C1 segment of cervical spinal cord (tissue), 14 donors: ENCODE results near the gene PBX3.
"Not testable (repeated sequence)": the region's sequence is repeated elsewhere in the genome, so short reads cannot be mapped to it uniquely, and the experiment has no call there.

ENCODE experiments used
- DNase-seq, 14 donors: peaks; one replicate each; lab custom pipeline; 2025; lab: John Stamatoyannopoulos, UW

PBX3 gene

GRCh38 chr9:125822160-125822559 lies 75.0 kb downstream of the PBX3 start:
- no peak for DNase-seq

- no peak for DNase-seq
These were observed 75.7 kb downstream of the PBX3 start for GRCh38 chr9:125822902-125823301.

DNA sequence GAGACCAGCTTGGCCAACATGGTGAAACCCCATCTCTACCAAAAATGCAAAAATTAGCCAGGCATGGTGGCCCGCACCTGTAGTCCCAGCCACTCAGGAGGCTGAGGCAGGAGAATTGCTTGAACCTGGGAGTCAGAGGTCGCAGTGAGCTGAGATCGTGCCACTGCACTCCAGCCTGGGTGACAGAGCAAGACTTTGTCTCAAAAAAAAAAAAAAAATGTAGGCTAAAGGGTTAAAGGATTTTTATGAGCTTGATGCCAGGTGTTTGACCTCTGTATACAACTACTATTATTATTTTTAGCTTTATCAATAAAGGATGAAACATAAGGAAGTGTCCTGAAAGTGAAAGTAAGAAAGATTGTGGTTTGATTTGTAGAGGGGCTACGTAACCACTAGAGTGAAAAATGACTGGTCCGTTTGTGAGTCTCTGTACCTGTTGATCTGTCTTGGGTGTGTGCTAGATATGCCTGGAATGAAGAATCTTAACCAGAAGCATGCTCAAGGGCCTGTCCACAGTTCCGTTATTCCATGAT lies 76.8 kb downstream of the PBX3 start:
- not testable (repeated sequence) for DNase-seq

- DNase-seq = no peak
These were observed 78.6 kb downstream of the PBX3 start for GRCh38 chr9:125825762-125826161.

DNA sequence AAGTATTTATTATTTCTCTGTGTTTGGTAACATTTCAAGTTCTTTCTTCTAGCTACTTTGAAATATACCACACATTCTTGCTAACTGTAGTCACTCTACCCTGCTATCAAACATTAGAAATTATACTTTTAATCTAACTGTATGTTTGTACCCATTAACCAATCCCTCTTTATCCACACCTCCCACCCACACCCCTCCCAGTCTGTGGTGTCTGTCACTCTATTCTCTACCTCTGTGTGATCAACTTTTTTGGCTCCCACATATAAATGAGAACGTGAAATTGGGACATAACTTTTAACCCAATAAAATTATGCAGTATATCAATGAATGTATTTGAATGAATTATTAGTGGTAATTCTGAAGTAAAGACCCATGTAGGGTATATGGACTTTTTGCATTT lies 79.7 kb downstream of the PBX3 start:
- DNase-seq = no peak

GRCh38 chr9:125829743-125830142 lies 82.6 kb downstream of the PBX3 start:
- DNase-seq = peak in 1 of 14 donors; percentile 6

- no peak for DNase-seq
These were observed 83.9 kb downstream of the PBX3 start for GRCh38 chr9:125831054-125831453.

DNA sequence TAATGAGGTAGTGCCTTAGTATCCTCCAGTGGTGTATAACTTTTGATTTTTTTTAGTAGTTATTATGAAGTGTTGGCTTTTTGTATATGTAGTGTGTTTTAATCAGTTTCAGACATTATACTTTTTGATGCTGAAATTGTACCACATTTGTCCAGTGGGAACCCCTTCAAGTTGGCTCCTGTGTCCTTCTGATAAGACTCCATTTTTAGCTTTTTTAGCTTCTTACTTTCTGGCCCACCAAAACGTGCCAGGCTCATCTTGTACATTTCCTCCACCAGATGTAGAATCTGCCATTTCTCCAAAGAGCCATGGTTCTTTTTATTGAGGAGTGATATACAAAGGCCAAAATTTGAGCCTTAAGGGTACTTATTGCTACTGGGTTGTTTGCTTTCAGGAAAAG lies 84.4 kb downstream of the PBX3 start:
- DNase-seq = no peak

DNA sequence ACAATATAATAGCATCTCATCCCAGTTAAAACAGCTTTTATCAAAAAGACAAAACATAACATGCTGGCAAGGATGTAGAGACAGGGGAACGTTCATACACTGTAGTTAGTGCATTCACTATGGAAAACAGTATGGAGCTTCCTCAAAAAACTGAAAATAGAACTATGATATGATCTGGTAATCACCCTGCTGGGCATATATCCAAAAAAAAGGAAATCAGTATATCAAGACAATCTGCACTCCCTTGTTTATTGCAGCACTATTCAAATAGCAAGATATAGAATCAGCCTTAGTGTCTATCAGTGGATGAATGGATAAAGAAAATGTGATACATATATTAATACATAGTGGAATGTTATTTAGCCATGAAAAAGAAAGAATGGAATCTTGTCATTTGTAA lies 88.5 kb downstream of the PBX3 start:
- DNase-seq = no peak

- no peak for DNase-seq
These were observed 92.1 kb downstream of the PBX3 start for GRCh38 chr9:125839317-125839716.

- DNase-seq = no peak
These were observed 94.3 kb downstream of the PBX3 start for GRCh38 chr9:125841444-125841843.

DNA sequence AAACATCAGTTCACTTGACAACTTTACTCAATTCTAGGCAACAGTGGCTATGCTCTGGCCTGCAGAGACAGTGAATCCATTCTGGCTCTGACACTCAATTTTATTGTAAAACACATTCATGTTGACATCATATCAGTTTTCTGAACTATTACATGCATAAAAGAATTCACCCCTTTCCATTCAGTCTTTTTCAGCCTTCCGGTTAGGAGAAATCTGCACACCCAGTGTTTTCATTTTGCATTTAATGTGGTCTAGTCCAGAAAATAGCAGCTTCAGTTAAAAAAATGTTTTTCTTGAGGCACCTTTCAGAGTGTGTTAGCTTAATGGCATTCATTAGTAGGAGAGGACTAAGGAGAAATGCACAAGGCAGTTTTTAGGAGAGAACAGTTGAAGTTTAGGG lies 95.1 kb downstream of the PBX3 start:
- DNase-seq = no peak

DNA sequence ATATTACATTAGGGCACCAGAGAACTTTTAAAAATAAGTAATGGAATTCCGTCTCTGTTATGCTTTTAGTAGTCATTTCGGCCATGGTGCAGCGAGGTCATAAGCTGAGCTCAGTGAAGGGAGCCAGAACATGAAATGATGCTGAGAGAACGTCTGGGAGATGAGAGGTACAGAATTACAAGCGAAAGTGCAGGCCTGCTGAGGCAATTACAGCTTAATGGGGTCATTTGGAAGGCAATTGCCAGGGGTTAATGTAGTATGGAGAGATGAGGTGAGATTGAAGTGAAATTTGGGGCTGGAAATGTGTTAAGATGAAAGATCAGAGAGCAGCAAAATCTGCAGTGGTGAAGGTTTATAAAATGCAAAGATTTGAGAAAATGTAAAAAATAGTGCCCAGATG lies 96.5 kb downstream of the PBX3 start:
- DNase-seq = no peak

- no peak for DNase-seq
These were observed 97.4 kb downstream of the PBX3 start for GRCh38 chr9:125844611-125845010.

DNA sequence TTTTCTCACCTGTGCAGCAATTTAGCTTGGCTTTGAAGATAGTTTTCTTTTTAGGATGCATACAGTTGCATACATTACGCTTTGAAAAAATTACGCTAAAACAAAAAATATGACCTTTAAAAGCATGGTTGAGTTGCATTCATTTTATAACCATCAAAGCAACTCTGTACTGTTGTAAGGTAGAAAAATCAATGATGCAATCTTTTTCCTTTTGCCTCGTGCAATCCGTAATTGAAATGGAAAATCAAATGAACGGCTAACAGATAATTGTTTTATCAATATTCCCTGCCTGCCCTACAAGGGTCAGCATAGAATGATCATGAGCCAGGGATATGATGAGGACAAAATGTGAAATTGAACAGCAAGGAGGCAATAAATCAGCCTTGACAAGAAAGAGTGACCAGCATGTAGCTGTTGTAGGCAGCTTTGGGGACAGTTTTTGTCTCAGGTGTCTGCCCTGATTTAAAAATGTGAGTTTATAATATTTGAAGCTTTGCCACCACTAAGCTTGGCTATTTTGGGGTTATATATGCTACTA lies 98.2 kb downstream of the PBX3 start:
- DNase-seq = no peak

- DNase-seq = no peak
These were observed 100.6 kb downstream of the PBX3 start for GRCh38 chr9:125847735-125848134.

GRCh38 chr9:125850106-125850632 lies 103.0 kb downstream of the PBX3 start:
- no peak for DNase-seq

DNA sequence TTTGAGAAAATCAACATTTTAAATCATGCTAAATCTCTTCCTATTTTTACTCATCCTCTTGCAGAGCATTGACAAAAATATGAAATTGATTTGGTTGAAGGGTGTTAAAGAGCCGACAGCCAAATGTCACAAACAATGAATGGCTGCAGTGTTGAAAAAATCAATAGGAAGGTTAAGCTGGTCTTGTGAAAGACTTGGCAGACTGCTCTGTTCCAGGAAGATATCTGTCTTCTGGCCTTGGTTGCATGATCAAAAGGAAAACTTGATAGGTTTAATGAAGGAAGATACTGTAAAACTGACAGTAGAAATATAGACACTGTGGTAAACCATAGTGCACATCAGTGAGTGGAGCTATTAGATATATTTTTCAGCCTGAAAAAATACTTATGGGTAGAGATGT lies 103.6 kb downstream of the PBX3 start:
- no peak for DNase-seq

- peak in 1 of 14 donors; percentile 23 for DNase-seq
These were observed 104.8 kb downstream of the PBX3 start for GRCh38 chr9:125851979-125852378.

- no peak for DNase-seq
These were observed 105.2 kb downstream of the PBX3 start for GRCh38 chr9:125852386-125852785.

- no peak for DNase-seq
These were observed 107.5 kb downstream of the PBX3 start for GRCh38 chr9:125854553-125855275.

- no peak for DNase-seq
These were observed 109.2 kb downstream of the PBX3 start for GRCh38 chr9:125856331-125856730.

GRCh38 chr9:125861405-125862058 lies 114.4 kb downstream of the PBX3 start:
- DNase-seq = no peak
